PC-9 (cell line): Measurements from ENCODE around the gene INS. TPM values are rescaled to one million over a fixed set of nuclear protein-coding genes. Genes with fewer than 3 reads are reported as not detected.

ENCODE experiments used
- BruUV-seq: library from RNA; stranded (reverse); fragments of 400-500 nt; replicated peaks from 2 replicates; lab custom pipeline; 2021; lab: Mats Ljungman, UMichigan
- CTCF ChIA-PET: fragments of 300-600 bp; sonication (Branson Sonifier 250); formaldehyde crosslinking; loops from one replicate; lab custom pipeline; 2022; ENCODE audit warnings: antibody characterized with exemption; lab: Charles Lee
- POLR2A ChIA-PET: fragments of 300-600 bp; sonication (Branson Sonifier 250); formaldehyde crosslinking; loops from one replicate; lab custom pipeline; 2022; ENCODE audit warnings: antibody characterized with exemption; ENCODE audit not compliant: unreplicated experiment; lab: Charles Lee
- DNase-seq, 2 experiments: peaks; one replicate each; pipeline versions ENCODE4 v3.0.0 to v3.0.0-alpha.2; 2015 to 2022; ENCODE audit warnings: mixed read lengths in 1 of 2
- H2AFZ ChIP-seq: fragments of 200-600 bp; sonication (generic); 2 replicates; pipeline ENCODE4 v1.8.1; 2017; ENCODE audit warnings: antibody characterized with exemption
- H3F3A ChIP-seq: fragments of 200-600 bp; sonication (generic); 2 replicates; pipeline ENCODE4 v1.8.1; 2017; ENCODE audit warnings: antibody characterized with exemption, mild to moderate bottlenecking, low read depth; ENCODE audit not compliant: insufficient read depth
- H3K27ac ChIP-seq: fragments of 200-600 bp; sonication (generic); 2 replicates; pipeline ENCODE4 v1.6.1; 2016; ENCODE audit warnings: mixed run types
- H3K27me3 ChIP-seq: fragments of 200-600 bp; sonication (generic); 2 replicates; pipeline ENCODE4 v1.6.1; 2016; ENCODE audit warnings: low read depth, mixed run types; ENCODE audit not compliant: insufficient read depth
- H3K36me3 ChIP-seq: fragments of 200-600 bp; sonication (generic); 2 replicates; pipeline ENCODE4 v1.6.1; 2016; ENCODE audit warnings: low read depth, mixed run types
- H3K4me1 ChIP-seq: fragments of 200-600 bp; sonication (generic); replicated peaks from 2 replicates; pipeline ENCODE4 v1.6.1; 2016; ENCODE audit warnings: mixed run types; ENCODE audit not compliant: insufficient read depth
- H3K4me2 ChIP-seq: fragments of 200-600 bp; sonication (generic); 2 replicates; pipeline ENCODE4 v1.6.1; 2017; ENCODE audit warnings: mixed run types
- H3K4me3 ChIP-seq: fragments of 200-600 bp; sonication (generic); 2 replicates; pipeline ENCODE4 v1.6.1; 2016; ENCODE audit warnings: mixed run types
- H3K79me2 ChIP-seq: fragments of 200-600 bp; sonication (generic); 2 replicates; pipeline ENCODE4 v1.6.1; 2017; ENCODE audit warnings: low read depth, mixed run types
- H3K9me2 ChIP-seq: fragments of 200-600 bp; sonication (generic); 2 replicates; pipeline ENCODE4 v1.8.1; 2017; ENCODE audit warnings: mild to moderate bottlenecking; ENCODE audit not compliant: insufficient read depth
- H3K9me3 ChIP-seq: fragments of 200-600 bp; sonication (generic); 2 replicates; pipeline ENCODE4 v1.8.1; 2016; ENCODE audit warnings: low read depth; ENCODE audit not compliant: insufficient read depth
- H4K20me1 ChIP-seq: fragments of 200-600 bp; sonication (generic); 2 replicates; pipeline ENCODE4 v1.8.1; 2017; ENCODE audit not compliant: insufficient read depth
- EZH2 ChIP-seq: fragments of 200-600 bp; sonication (generic); IDR thresholded peaks from 2 replicates; pipeline ENCODE4 v1.8.0; 2017; ENCODE audit warnings: antibody characterized with exemption, low read depth
- intact Hi-C: fragments of 100-400 bp; cut with micrococcal nuclease; formaldehyde crosslinking; loops from one replicate; pipeline ENCODE4 v1.10.0; 2022; ENCODE audit not compliant: unreplicated experiment
- total RNA-seq: library from RNA; stranded (reverse); gene quantifications from 2 replicates; pipeline ENCODE4 v1.2.3, GENCODE V29; 2021
- TF ChIP-seq, protein P1 (sequence below): fragments of 200-600 bp; sonication (generic); conservative IDR thresholded peaks from 2 replicates; pipeline ENCODE4 v1.6.1; 2017; ENCODE audit warnings: mixed run types, antibody characterized with exemption, mild to moderate bottlenecking, moderate library complexity

The INS gene
- total RNA-seq, 1 experiment from 2014 or later = not detected

DNA sequence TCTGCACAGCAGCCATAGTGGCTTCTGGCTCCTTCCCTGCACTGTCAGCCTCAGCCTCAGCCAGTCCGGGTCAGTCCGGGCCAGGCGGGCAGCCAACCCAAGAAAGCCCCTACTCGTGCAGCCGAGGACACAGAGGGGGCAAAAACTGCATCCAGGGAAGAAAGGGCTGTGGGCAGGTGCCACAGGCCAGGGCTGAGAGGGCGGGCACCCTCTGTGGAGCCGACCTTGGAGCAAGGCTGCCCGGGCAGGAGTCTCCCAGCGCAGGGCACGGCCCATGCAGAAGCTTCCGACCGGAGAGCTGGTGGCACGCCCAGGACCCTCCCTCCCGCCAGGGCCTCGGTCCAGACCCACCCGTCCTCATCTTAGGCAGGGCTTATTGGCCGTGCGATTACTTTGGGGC lies 21.1 kb upstream of the INS start:
- Histone ChIP-seq H3K9me2 (no peaks in the 10 kb centered on the region), H4K20me1 (no peaks in the 10 kb centered on the region), H2AFZ (no peak overlapping the region), H3K27ac (no peak overlapping the region; the same call in 1 of the 2 replicates), H3K4me1 (peaks cover 35% of the 10 kb centered on the region), H3F3A (peaks cover 18% of the 10 kb centered on the region; the same call in 1 of the 2 replicates), H3K27me3 (no peaks in the 10 kb centered on the region), H3K4me3 (no peak overlapping the region), H3K4me2 (no peak overlapping the region), H3K36me3 (no peaks in the 10 kb centered on the region), H3K9me3 (no peaks in the 10 kb centered on the region), H3K79me2 (0 out of 2 replicates have a peak, but pooled peaks cover 4% of the 10 kb centered on the region)
- no TSS peak for BruUV-seq
- CTCF ChIA-PET = no interaction called here
- no peak for TF ChIP-seq EZH2
- TF ChIP-seq, protein P1, sequence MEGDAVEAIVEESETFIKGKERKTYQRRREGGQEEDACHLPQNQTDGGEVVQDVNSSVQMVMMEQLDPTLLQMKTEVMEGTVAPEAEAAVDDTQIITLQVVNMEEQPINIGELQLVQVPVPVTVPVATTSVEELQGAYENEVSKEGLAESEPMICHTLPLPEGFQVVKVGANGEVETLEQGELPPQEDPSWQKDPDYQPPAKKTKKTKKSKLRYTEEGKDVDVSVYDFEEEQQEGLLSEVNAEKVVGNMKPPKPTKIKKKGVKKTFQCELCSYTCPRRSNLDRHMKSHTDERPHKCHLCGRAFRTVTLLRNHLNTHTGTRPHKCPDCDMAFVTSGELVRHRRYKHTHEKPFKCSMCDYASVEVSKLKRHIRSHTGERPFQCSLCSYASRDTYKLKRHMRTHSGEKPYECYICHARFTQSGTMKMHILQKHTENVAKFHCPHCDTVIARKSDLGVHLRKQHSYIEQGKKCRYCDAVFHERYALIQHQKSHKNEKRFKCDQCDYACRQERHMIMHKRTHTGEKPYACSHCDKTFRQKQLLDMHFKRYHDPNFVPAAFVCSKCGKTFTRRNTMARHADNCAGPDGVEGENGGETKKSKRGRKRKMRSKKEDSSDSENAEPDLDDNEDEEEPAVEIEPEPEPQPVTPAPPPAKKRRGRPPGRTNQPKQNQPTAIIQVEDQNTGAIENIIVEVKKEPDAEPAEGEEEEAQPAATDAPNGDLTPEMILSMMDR = no peak
- DNase-seq = no peak
- POLR2A ChIA-PET = interaction anchor here (0.6 to 0.7 kb wide), 2 partner anchors 12 to 231 kb away, joined by 3 to 6 read pairs; no protein-coding TSS in a partner anchor
- intact Hi-C loops = no loop called here

DNA sequence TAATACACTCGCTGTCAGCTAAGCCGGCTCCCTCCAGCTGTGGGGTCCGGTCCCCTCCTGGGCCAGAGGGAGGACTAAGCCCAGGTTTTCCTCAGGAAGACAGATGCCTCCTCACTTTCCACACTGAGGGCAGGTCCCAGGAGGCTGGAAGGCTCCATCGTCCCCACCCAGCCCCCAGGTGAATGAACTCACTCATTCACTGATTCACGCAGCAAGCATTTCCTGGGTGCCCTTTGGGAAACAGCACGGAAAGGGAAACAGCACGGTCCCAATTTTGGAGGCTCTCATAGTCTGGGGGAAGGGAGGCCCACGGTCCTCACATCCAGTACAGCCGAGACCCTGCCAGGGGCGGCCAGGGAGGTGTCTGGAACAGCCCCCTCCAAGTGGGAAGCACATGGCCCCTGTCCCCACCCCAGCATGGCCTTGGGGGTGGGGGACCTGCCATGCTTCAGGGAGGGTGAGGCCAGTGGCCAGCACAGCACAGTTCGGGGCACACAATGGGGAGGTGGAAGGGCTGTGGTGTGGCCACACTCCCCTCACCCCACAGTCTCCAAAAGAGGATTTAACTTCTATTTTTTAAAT lies 19.9 kb upstream of the INS start:
- intact Hi-C loops = no loop called here
- H3K79me2 ChIP-seq = 0 out of 2 replicates have a peak, but pooled peaks cover 4% of the 10 kb centered on the region
- no peak for TF ChIP-seq EZH2
- TF ChIP-seq, protein P1 = no peak
- H3K27me3 ChIP-seq = no peaks in the 10 kb centered on the region
- no peak overlapping the region; the same call in 1 of the 2 replicates for H2AFZ ChIP-seq
- H3F3A ChIP-seq = peaks cover 22% of the 10 kb centered on the region; the same call in 1 of the 2 replicates
- H3K9me3 ChIP-seq = no peaks in the 10 kb centered on the region
- peak overlapping the region; percentile 89 for H3K27ac ChIP-seq
- BruUV-seq = no TSS peak
- peak; percentile 55 to 78 for DNase-seq
- peak overlapping the region; percentile 73 for H3K4me2 ChIP-seq
- CTCF ChIA-PET = no interaction called here
- peak overlapping the region; percentile 47; the same call in 1 of the 2 replicates for H3K4me3 ChIP-seq
- H3K9me2 ChIP-seq = no peaks in the 10 kb centered on the region
- POLR2A ChIA-PET = interaction anchor here (0.6 kb wide), 1 partner anchor 129 kb away, joined by 3 read pairs; no protein-coding TSS in a partner anchor
- H3K36me3 ChIP-seq = no peaks in the 10 kb centered on the region
- H4K20me1 ChIP-seq = no peaks in the 10 kb centered on the region
- peaks cover 41% of the 10 kb centered on the region for H3K4me1 ChIP-seq

DNA sequence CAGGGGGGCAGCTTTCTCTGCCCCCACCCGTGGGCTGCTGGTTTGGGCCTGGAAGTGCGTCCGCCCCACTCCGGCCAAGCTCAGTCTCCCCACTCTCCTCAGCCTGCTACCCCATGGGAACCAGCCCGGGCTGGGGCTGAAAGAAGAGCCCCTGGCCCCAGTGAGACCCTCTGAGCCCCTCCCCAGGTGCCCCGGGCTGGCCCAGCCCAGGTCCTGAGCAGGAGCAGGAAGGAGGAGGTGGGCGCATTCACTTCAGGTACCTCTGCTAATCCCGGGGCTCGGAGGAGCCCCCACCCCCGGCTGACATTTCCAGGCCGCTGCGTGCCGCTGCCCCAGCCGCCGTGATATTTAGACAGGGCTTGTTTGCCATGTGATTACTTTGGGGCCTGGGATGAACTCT lies 19.3 kb upstream of the INS start:
- Histone ChIP-seq H3K4me2 (peak overlapping the region; percentile 73), H3K4me3 (peak overlapping the region; percentile 47; the same call in 1 of the 2 replicates), H3K9me3 (no peaks in the 10 kb centered on the region), H3K79me2 (0 out of 2 replicates have a peak, but pooled peaks cover 4% of the 10 kb centered on the region), H2AFZ (no peak overlapping the region), H3K9me2 (no peaks in the 10 kb centered on the region), H3K36me3 (no peaks in the 10 kb centered on the region), H3F3A (peaks cover 22% of the 10 kb centered on the region; the same call in 1 of the 2 replicates), H3K27me3 (no peaks in the 10 kb centered on the region), H4K20me1 (no peaks in the 10 kb centered on the region), H3K4me1 (peaks cover 46% of the 10 kb centered on the region), H3K27ac (peak overlapping the region; percentile 89)
- TF ChIP-seq, protein P1 = no peak
- no peak for TF ChIP-seq EZH2
- BruUV-seq = TSS peak; percentile 90
- intact Hi-C loops = no loop called here
- ChIA-PET CTCF (no interaction called here), POLR2A (no interaction called here)
- no peak for DNase-seq
